DMS79 treated with DMSO at 0.1 percent for 48 hours (cell line): ENCODE data around the gene MAGEC2.

Source experiments
- DNase-seq: peaks from one replicate; lab custom pipeline; 2025; lab: John Stamatoyannopoulos, UW

Gene MAGEC2

GRCh38 chrX:142204522-142205433 is at the start of gene MAGEC2:
MAGEC2 (minus strand) TSS chrX:142205290; CDS start chrX:142203987, 1,303 bp downstream.
- no peak for DNase-seq

- no peak for DNase-seq
Observed at GRCh38 chrX:142251680-142252079, 46.6 kb upstream of the MAGEC2 start.

- DNase-seq = no peak
Observed at GRCh38 chrX:142251202-142251601, 46.1 kb upstream of the MAGEC2 start.

GRCh38 chrX:142250502-142250901 is 45.4 kb upstream of the MAGEC2 start:
- DNase-seq = no peak

GRCh38 chrX:142249721-142250120 is 44.6 kb upstream of the MAGEC2 start:
- no peak for DNase-seq

GRCh38 chrX:142244568-142244967 is 39.5 kb upstream of the MAGEC2 start:
- DNase-seq = no peak

GRCh38 chrX:142238536-142238935 is 33.4 kb upstream of the MAGEC2 start:
- no peak for DNase-seq

- no peak for DNase-seq
Observed at GRCh38 chrX:142233400-142233799, 28.3 kb upstream of the MAGEC2 start.

- DNase-seq = no peak
Observed at GRCh38 chrX:142214081-142214480, 9.0 kb upstream of the MAGEC2 start.

- DNase-seq = no peak
Observed at GRCh38 chrX:142201113-142201512, 4.0 kb downstream of the MAGEC2 start.

- DNase-seq = no peak
Observed at GRCh38 chrX:142186103-142186502, 19.0 kb downstream of the MAGEC2 start.

- DNase-seq = no peak
Observed at GRCh38 chrX:142184756-142185602, 20.1 kb downstream of the MAGEC2 start.

GRCh38 chrX:142156567-142156966 is 48.5 kb downstream of the MAGEC2 start:
- DNase-seq = no peak
